ENCODE results near the gene PSRC1. TPM values are rescaled to one million over a fixed set of nuclear protein-coding genes. Genes with fewer than 3 reads are reported as not detected.

PSRC1 gene
- total RNA-seq, 6 experiments from 2014 or later: 0.70 to 3.4 (median 1.5) TPM

DNA sequence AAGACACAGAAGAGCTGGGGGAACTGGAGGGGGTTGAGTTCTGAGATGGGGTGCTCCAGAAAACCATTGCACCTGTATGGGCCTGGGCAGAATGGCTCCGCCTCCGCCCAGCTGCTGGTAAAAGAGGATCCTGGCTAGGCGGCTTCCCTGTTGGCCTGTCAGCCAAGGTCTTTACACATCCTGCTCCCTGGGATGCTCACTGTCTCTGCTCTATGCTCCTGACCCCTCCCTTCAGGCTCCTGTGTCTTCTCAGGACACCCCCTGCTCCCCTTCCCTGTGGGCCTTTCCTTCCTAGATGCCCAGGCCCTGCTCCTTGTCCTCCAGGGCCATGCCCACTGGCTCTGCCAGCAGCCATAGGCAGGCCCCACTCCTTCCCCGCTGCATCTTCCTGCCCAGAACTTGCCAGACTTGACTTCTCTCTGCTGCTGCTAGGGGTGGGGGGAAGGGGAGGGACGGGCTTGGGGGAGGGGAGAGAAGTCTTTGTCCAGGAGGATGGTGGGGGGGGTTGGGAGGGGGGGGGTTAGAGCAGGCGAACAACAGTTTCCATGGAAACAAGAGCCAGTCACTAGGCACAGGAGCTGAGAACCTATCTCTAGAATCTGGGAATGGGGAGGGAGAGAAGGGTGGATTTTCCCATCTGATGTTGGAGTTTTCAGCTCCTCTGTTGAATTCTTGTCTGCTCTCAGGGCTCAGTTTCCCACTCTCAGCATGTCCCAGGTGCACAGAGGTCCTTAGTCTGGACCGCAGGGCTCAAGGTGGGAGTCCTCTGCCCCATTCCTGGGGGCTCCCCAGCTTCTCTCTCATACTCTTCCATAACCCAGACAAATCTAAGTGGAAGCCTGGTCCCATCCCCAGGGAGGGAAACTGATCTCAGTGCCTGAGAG is 23.0 kb downstream of the PSRC1 start:
- H3K4me3 ChIP-seq: no peak overlapping the region
- H3K36me3 ChIP-seq: no peaks in the 10 kb centered on the region
- WGBS (ENCODE audit: insufficient coverage, low coverage, low lambda C conversion rate, missing lambda C conversion rate): 88% methylated on average over 3 of the region's 7 CpGs
- DNase-seq (no peak), ATAC-seq (no peak)
- no peaks in the 10 kb centered on the region for H3K4me1 ChIP-seq
- TF ChIP-seq, protein P1, sequence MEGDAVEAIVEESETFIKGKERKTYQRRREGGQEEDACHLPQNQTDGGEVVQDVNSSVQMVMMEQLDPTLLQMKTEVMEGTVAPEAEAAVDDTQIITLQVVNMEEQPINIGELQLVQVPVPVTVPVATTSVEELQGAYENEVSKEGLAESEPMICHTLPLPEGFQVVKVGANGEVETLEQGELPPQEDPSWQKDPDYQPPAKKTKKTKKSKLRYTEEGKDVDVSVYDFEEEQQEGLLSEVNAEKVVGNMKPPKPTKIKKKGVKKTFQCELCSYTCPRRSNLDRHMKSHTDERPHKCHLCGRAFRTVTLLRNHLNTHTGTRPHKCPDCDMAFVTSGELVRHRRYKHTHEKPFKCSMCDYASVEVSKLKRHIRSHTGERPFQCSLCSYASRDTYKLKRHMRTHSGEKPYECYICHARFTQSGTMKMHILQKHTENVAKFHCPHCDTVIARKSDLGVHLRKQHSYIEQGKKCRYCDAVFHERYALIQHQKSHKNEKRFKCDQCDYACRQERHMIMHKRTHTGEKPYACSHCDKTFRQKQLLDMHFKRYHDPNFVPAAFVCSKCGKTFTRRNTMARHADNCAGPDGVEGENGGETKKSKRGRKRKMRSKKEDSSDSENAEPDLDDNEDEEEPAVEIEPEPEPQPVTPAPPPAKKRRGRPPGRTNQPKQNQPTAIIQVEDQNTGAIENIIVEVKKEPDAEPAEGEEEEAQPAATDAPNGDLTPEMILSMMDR (IDR thresholded peaks at IDR 0.05): no peak
- no peak for TF ChIP-seq POLR2A (IDR thresholded peaks at IDR 0.05)
- intact Hi-C loops (cut with DNase I): loop anchor here (5.0 kb wide), 3 partner anchors 137 to 272 kb away; partner anchors contain the start of gene SORT1 (in 1 of the 2)
- no peak overlapping the region for H3K27ac ChIP-seq
- no peaks in the 10 kb centered on the region for H3K9me3 ChIP-seq
- no peaks in the 10 kb centered on the region for H3K27me3 ChIP-seq

GRCh38 chr1:109258481-109259466 is 24.2 kb downstream of the PSRC1 start:
- no peaks in the 10 kb centered on the region for H3K36me3 ChIP-seq
- no peaks in the 10 kb centered on the region for H3K27me3 ChIP-seq
- no peak for DNase-seq
- H3K4me1 ChIP-seq: no peaks in the 10 kb centered on the region
- no peak overlapping the region for H3K27ac ChIP-seq
- ATAC-seq: no peak
- 89% methylated on average over 28 of the region's 69 CpGs for WGBS (ENCODE audit: insufficient coverage, low coverage, low lambda C conversion rate, missing lambda C conversion rate)
- no peak overlapping the region for H3K4me3 ChIP-seq
- TF ChIP-seq POLR2A (IDR thresholded peaks at IDR 0.05): no peak
- TF ChIP-seq, protein P1 (IDR thresholded peaks at IDR 0.05): no peak
- no peaks in the 10 kb centered on the region for H3K9me3 ChIP-seq
- intact Hi-C loops (cut with DNase I): no loop called here

- intact Hi-C loops (cut with DNase I): no loop called here
- Histone ChIP-seq H3K9me3 (no peaks in the 10 kb centered on the region), H3K27ac (no peak overlapping the region), H3K36me3 (no peaks in the 10 kb centered on the region), H3K4me3 (no peak overlapping the region), H3K27me3 (no peaks in the 10 kb centered on the region), H3K4me1 (no peaks in the 10 kb centered on the region)
- WGBS (ENCODE audit: insufficient coverage, low coverage, low lambda C conversion rate, missing lambda C conversion rate): 77% methylated on average over 12 of the region's 15 CpGs
- TF ChIP-seq, protein P1 (IDR thresholded peaks at IDR 0.05): no peak
- TF ChIP-seq POLR2A (IDR thresholded peaks at IDR 0.05): no peak
- ATAC-seq: no peak
- no peak for DNase-seq
Observed at GRCh38 chr1:109257682-109258421, 25.1 kb downstream of the PSRC1 start.

GRCh38 chr1:109256971-109257681 is 25.8 kb downstream of the PSRC1 start:
- H3K27ac ChIP-seq: no peak overlapping the region
- H3K9me3 ChIP-seq: no peaks in the 10 kb centered on the region
- intact Hi-C loops (cut with DNase I): no loop called here
- H3K27me3 ChIP-seq: no peaks in the 10 kb centered on the region
- no peaks in the 10 kb centered on the region for H3K36me3 ChIP-seq
- no peak for ATAC-seq
- H3K4me3 ChIP-seq: no peak overlapping the region
- no peak for DNase-seq
- TF ChIP-seq, protein P1 (IDR thresholded peaks at IDR 0.05): no peak
- TF ChIP-seq POLR2A (IDR thresholded peaks at IDR 0.05): no peak
- WGBS (ENCODE audit: insufficient coverage, low coverage, low lambda C conversion rate, missing lambda C conversion rate): 87% methylated on average over 5 of the region's 5 CpGs
- H3K4me1 ChIP-seq: no peaks in the 10 kb centered on the region

Measured in right lobe of liver (tissue), 6 donors.